Measurements from ENCODE around the gene RSU1. TPM values are rescaled to one million over a fixed set of nuclear protein-coding genes. Genes with fewer than 3 reads are reported as not detected.

RSU1 gene
- total RNA-seq, 1 donor from 2014 or later = 46.9 TPM

- TF ChIP-seq CTCF (conservative IDR thresholded peaks at IDR 0.05; ENCODE audit: low read depth, low read length) = no peak
- no peak for DNase-seq (ENCODE audit: low read depth)
- no peak overlapping the region for H3K4me3 ChIP-seq (ENCODE audit: low read depth, low read length)
These were observed 184.2 kb downstream of the RSU1 start for GRCh38 chr10:16632996-16633395.

- no peak for DNase-seq (ENCODE audit: low read depth)
- TF ChIP-seq CTCF (conservative IDR thresholded peaks at IDR 0.05; ENCODE audit: low read depth, low read length) = no peak
- H3K4me3 ChIP-seq (ENCODE audit: low read depth, low read length) = no peak overlapping the region
These were observed 190.5 kb downstream of the RSU1 start for GRCh38 chr10:16626697-16627096.

DNA sequence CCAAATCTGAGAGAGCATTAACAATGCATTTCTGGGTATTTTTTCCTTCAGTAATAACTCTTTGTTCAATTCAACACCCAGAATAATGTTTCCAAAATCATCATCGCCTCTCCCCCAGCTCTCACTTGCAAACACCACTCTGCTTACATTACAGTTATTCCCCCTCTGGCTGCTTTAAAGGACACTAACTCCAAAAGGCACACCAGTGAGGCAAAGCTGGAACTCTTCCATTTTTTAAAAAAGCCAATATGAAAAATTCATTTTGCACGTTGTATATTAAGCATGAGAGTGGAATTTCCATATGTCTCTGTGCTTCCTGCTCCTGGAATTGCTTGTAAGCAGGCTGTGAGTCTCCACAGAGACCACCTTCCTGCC, 204.3 kb downstream of the RSU1 start:
- no peak for TF ChIP-seq CTCF (conservative IDR thresholded peaks at IDR 0.05; ENCODE audit: low read depth, low read length)
- H3K4me3 ChIP-seq (ENCODE audit: low read depth, low read length) = no peak overlapping the region
- DNase-seq (ENCODE audit: low read depth) = no peak

GRCh38 chr10:16612115-16612980, 204.9 kb downstream of the RSU1 start:
- DNase-seq (ENCODE audit: low read depth) = no peak
- no peak for TF ChIP-seq CTCF (conservative IDR thresholded peaks at IDR 0.05; ENCODE audit: low read depth, low read length)
- H3K4me3 ChIP-seq (ENCODE audit: low read depth, low read length) = no peak overlapping the region

GRCh38 chr10:16611037-16611436, 206.2 kb downstream of the RSU1 start:
- no peak for TF ChIP-seq CTCF (conservative IDR thresholded peaks at IDR 0.05; ENCODE audit: low read depth, low read length)
- H3K4me3 ChIP-seq (ENCODE audit: low read depth, low read length) = no peak overlapping the region
- no peak for DNase-seq (ENCODE audit: low read depth)

GRCh38 chr10:16609211-16609610, 208.0 kb downstream of the RSU1 start:
- DNase-seq (ENCODE audit: low read depth) = no peak
- no peak for TF ChIP-seq CTCF (conservative IDR thresholded peaks at IDR 0.05; ENCODE audit: low read depth, low read length)
- H3K4me3 ChIP-seq (ENCODE audit: low read depth, low read length) = no peak overlapping the region

GRCh38 chr10:16606923-16607322, 210.3 kb downstream of the RSU1 start:
- no peak overlapping the region for H3K4me3 ChIP-seq (ENCODE audit: low read depth, low read length)
- no peak for TF ChIP-seq CTCF (conservative IDR thresholded peaks at IDR 0.05; ENCODE audit: low read depth, low read length)
- DNase-seq (ENCODE audit: low read depth) = no peak
